ENCODE data around the gene SCNM1.

The SCNM1 gene

DNA sequence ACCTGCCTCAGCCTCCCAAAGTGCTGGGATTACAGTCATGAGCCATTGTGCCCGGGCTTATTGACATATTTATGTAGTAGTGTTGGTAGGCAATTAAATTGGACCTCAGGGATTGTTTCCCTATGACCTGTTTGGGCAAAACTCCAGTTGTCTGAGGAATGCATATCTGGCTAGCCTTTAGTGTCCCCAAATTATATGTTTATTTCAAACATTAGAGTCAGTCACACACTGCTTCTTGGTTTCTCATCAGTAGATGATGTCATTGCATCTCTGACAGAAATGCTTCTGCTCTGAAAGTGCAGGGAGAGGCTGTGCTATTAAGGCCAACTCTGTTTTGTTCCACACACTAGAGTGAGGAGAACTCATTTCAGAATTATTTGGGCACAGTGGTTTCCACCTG lies 44.9 kb downstream of the SCNM1 start (continued):
- TF ChIP-seq ZNF610 (tag by site-specific recombination; IDR thresholded peaks at IDR 0.05; ENCODE audit: borderline replicate concordance), result no peak
- TF ChIP-seq WT1 (tag by site-specific recombination; IDR thresholded peaks at IDR 0.05), result 0 out of 2 replicates have a peak, but pooled peaks have one; percentile 34
- TF ChIP-seq ZNF555 (tag by site-specific recombination; conservative IDR thresholded peaks at IDR 0.05), result no peak
- TF ChIP-seq ZNF354C (tag by site-specific recombination; IDR thresholded peaks at IDR 0.05; ENCODE audit: borderline replicate concordance, low read depth), result no peak
- TF ChIP-seq SCRT2 (tag by site-specific recombination; IDR thresholded peaks at IDR 0.05), result 0 out of 2 replicates have a peak, but pooled peaks have one; percentile 10
- TF ChIP-seq ZSCAN30 (tag by site-specific recombination; IDR thresholded peaks at IDR 0.05), result no peak
- peak; percentile 47; the same call in 1 of the 2 replicates for TF ChIP-seq ZNF184 (tag by site-specific recombination; IDR thresholded peaks at IDR 0.05)
- 0 out of 2 replicates have a peak, but pooled peaks have one; percentile 46 for TF ChIP-seq ZNF10 (tag by site-specific recombination; IDR thresholded peaks at IDR 0.05)
- TF ChIP-seq ZNF558 (tag by site-specific recombination; IDR thresholded peaks at IDR 0.05), result no peak; the same call in 1 of the 2 replicates
- TF ChIP-seq, protein P1, sequence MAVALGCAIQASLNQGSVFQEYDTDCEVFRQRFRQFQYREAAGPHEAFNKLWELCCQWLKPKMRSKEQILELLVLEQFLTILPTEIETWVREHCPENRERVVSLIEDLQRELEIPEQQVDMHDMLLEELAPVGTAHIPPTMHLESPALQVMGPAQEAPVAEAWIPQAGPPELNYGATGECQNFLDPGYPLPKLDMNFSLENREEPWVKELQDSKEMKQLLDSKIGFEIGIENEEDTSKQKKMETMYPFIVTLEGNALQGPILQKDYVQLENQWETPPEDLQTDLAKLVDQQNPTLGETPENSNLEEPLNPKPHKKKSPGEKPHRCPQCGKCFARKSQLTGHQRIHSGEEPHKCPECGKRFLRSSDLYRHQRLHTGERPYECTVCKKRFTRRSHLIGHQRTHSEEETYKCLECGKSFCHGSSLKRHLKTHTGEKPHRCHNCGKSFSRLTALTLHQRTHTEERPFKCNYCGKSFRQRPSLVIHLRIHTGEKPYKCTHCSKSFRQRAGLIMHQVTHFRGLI (tag by site-specific recombination; IDR thresholded peaks at IDR 0.05), result no peak
- TF ChIP-seq ZBTB21 (tag by site-specific recombination; IDR thresholded peaks at IDR 0.05), result peak; percentile 72; the same call in 1 of the 2 replicates
- TF ChIP-seq ZNF302 (tag by site-specific recombination; IDR thresholded peaks at IDR 0.05; ENCODE audit: low read depth), result no peak
- TF ChIP-seq EGR2 (tag by site-specific recombination; IDR thresholded peaks at IDR 0.05; ENCODE audit: low read depth), result no peak
- TF ChIP-seq ZEB2 (tag by site-specific recombination; IDR thresholded peaks at IDR 0.05), result peak; percentile 97
- TF ChIP-seq ZNF629 (tag by site-specific recombination; IDR thresholded peaks at IDR 0.05), result peak; percentile 90
- no peak for TF ChIP-seq KLF9 (tag by site-specific recombination; IDR thresholded peaks at IDR 0.05; ENCODE audit: low read depth)
- TF ChIP-seq KLF7 (tag by site-specific recombination; IDR thresholded peaks at IDR 0.05; ENCODE audit: borderline replicate concordance), result no peak
- TF ChIP-seq ZNF660 (tag by site-specific recombination; IDR thresholded peaks at IDR 0.05), result no peak; the same call in 1 of the 2 replicates
- no peak for TF ChIP-seq ZNF239 (tag by site-specific recombination; IDR thresholded peaks at IDR 0.05)
- TF ChIP-seq ZNF776 (tag by site-specific recombination; IDR thresholded peaks at IDR 0.05; ENCODE audit: borderline replicate concordance), result no peak
- 0 out of 2 replicates have a peak, but pooled peaks have one; percentile 14 for TF ChIP-seq ZBTB8A (tag by site-specific recombination; IDR thresholded peaks at IDR 0.05)
- TF ChIP-seq ZNF214 (tag by site-specific recombination; IDR thresholded peaks at IDR 0.05; ENCODE audit: borderline replicate concordance), result no peak
- TF ChIP-seq SP7 (tag by site-specific recombination; IDR thresholded peaks at IDR 0.05), result peak; percentile 99
- TF ChIP-seq, protein P2, sequence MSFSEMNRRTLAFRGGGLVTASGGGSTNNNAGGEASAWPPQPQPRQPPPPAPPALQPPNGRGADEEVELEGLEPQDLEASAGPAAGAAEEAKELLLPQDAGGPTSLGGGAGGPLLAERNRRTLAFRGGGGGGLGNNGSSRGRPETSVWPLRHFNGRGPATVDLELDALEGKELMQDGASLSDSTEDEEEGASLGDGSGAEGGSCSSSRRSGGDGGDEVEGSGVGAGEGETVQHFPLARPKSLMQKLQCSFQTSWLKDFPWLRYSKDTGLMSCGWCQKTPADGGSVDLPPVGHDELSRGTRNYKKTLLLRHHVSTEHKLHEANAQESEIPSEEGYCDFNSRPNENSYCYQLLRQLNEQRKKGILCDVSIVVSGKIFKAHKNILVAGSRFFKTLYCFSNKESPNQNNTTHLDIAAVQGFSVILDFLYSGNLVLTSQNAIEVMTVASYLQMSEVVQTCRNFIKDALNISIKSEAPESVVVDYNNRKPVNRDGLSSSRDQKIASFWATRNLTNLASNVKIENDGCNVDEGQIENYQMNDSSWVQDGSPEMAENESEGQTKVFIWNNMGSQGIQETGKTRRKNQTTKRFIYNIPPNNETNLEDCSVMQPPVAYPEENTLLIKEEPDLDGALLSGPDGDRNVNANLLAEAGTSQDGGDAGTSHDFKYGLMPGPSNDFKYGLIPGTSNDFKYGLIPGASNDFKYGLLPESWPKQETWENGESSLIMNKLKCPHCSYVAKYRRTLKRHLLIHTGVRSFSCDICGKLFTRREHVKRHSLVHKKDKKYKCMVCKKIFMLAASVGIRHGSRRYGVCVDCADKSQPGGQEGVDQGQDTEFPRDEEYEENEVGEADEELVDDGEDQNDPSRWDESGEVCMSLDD (tag by site-specific recombination; IDR thresholded peaks at IDR 0.05), result no peak
- TF ChIP-seq GFI1B (tag by site-specific recombination; IDR thresholded peaks at IDR 0.05), result no peak
- TF ChIP-seq, protein P3, sequence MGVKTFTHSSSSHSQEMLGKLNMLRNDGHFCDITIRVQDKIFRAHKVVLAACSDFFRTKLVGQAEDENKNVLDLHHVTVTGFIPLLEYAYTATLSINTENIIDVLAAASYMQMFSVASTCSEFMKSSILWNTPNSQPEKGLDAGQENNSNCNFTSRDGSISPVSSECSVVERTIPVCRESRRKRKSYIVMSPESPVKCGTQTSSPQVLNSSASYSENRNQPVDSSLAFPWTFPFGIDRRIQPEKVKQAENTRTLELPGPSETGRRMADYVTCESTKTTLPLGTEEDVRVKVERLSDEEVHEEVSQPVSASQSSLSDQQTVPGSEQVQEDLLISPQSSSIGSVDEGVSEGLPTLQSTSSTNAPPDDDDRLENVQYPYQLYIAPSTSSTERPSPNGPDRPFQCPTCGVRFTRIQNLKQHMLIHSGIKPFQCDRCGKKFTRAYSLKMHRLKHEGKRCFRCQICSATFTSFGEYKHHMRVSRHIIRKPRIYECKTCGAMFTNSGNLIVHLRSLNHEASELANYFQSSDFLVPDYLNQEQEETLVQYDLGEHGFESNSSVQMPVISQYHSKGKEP (tag by site-specific recombination; IDR thresholded peaks at IDR 0.05), result peak; percentile 96
- TF ChIP-seq, protein P4, sequence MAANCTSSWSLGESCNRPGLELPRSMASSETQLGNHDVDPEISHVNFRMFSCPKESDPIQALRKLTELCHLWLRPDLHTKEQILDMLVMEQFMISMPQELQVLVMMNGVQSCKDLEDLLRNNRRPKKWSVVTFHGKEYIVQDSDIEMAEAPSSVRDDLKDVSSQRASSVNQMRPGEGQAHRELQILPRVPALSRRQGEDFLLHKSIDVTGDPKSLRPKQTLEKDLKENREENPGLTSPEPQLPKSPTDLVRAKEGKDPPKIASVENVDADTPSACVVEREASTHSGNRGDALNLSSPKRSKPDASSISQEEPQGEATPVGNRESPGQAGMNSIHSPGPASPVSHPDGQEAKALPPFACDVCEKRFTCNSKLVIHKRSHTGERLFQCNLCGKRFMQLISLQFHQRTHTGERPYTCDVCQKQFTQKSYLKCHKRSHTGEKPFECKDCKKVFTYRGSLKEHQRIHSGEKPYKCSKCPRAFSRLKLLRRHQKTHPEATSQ (tag by site-specific recombination; IDR thresholded peaks at IDR 0.05), result no peak
- TF ChIP-seq, protein P5, sequence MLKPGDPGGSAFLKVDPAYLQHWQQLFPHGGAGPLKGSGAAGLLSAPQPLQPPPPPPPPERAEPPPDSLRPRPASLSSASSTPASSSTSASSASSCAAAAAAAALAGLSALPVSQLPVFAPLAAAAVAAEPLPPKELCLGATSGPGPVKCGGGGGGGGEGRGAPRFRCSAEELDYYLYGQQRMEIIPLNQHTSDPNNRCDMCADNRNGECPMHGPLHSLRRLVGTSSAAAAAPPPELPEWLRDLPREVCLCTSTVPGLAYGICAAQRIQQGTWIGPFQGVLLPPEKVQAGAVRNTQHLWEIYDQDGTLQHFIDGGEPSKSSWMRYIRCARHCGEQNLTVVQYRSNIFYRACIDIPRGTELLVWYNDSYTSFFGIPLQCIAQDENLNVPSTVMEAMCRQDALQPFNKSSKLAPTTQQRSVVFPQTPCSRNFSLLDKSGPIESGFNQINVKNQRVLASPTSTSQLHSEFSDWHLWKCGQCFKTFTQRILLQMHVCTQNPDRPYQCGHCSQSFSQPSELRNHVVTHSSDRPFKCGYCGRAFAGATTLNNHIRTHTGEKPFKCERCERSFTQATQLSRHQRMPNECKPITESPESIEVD (tag by site-specific recombination; IDR thresholded peaks at IDR 0.05), result peak; percentile 63; the same call in 1 of the 2 replicates
- TF ChIP-seq ZNF530 (tag by site-specific recombination; IDR thresholded peaks at IDR 0.05; ENCODE audit: low read depth), result no peak
- TF ChIP-seq ZNF544 (tag by site-specific recombination; IDR thresholded peaks at IDR 0.05), result no peak
- TF ChIP-seq ZNF292 (tag by site-specific recombination; IDR thresholded peaks at IDR 0.05; ENCODE audit: borderline replicate concordance, low read depth), result no peak
- no peak for TF ChIP-seq ZNF521 (tag by site-specific recombination; IDR thresholded peaks at IDR 0.05)

All from HEK293 (cell line).